Hepatocyte (in vitro differentiated cells): Measurements from ENCODE around the gene FNDC3B.

Experiments
- EZH2 ChIP-seq: fragments of 200-600 bp; sonication (generic); IDR thresholded peaks from 2 replicates; pipeline ENCODE4 v1.6.1; 2016; ENCODE audit warnings: antibody characterized with exemption, mild to moderate bottlenecking, borderline replicate concordance
- TF ChIP-seq, protein P1 (sequence below): fragments of 200-600 bp; sonication (generic); IDR thresholded peaks from 2 replicates; pipeline ENCODE4 v1.5.1; 2016; ENCODE audit warnings: antibody characterized with exemption, mild to moderate bottlenecking; ENCODE audit not compliant: poor library complexity

DNA sequence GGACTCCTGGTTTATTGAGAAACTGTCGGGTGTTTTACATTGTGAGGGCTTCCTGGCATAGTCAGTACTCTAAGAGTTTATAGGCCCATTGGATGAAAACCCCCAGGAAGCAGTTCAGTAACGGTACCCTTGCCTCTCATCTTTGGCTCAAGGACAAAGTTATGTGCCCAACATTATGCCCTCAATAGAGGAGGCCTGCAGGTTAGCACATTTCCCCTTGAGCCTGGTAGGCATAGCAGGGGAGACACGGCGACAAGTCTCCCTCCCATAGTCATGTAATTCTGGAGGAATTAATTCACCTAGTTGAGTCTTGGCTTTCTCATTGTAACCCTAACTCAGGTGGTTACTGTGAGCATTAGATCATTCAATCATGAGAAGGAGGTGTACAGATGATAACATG, 348.4 kb downstream of the FNDC3B start:
- TF ChIP-seq, protein P1, sequence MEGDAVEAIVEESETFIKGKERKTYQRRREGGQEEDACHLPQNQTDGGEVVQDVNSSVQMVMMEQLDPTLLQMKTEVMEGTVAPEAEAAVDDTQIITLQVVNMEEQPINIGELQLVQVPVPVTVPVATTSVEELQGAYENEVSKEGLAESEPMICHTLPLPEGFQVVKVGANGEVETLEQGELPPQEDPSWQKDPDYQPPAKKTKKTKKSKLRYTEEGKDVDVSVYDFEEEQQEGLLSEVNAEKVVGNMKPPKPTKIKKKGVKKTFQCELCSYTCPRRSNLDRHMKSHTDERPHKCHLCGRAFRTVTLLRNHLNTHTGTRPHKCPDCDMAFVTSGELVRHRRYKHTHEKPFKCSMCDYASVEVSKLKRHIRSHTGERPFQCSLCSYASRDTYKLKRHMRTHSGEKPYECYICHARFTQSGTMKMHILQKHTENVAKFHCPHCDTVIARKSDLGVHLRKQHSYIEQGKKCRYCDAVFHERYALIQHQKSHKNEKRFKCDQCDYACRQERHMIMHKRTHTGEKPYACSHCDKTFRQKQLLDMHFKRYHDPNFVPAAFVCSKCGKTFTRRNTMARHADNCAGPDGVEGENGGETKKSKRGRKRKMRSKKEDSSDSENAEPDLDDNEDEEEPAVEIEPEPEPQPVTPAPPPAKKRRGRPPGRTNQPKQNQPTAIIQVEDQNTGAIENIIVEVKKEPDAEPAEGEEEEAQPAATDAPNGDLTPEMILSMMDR, result no peak
- TF ChIP-seq EZH2, result no peak
